ENCODE measurements around the gene UBE2V1. TPM values are rescaled to one million over a fixed set of nuclear protein-coding genes. Genes with fewer than 3 reads are reported as not detected.

UBE2V1 gene
- total RNA-seq, 4 donors from 2014 or later, result 45.6 to 124 (median 62.9) TPM

- intact Hi-C loops (cut with DNase I; ENCODE audit: low total_unique reads), result no loop called here
- H3K27ac ChIP-seq, result no peak overlapping the region
- no peaks in the 10 kb centered on the region for H3K36me3 ChIP-seq
- TF ChIP-seq, protein P1, sequence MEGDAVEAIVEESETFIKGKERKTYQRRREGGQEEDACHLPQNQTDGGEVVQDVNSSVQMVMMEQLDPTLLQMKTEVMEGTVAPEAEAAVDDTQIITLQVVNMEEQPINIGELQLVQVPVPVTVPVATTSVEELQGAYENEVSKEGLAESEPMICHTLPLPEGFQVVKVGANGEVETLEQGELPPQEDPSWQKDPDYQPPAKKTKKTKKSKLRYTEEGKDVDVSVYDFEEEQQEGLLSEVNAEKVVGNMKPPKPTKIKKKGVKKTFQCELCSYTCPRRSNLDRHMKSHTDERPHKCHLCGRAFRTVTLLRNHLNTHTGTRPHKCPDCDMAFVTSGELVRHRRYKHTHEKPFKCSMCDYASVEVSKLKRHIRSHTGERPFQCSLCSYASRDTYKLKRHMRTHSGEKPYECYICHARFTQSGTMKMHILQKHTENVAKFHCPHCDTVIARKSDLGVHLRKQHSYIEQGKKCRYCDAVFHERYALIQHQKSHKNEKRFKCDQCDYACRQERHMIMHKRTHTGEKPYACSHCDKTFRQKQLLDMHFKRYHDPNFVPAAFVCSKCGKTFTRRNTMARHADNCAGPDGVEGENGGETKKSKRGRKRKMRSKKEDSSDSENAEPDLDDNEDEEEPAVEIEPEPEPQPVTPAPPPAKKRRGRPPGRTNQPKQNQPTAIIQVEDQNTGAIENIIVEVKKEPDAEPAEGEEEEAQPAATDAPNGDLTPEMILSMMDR (IDR thresholded peaks at IDR 0.05), result no peak
- no peak for TF ChIP-seq POLR2A (IDR thresholded peaks at IDR 0.05)
- H3K27me3 ChIP-seq, result no peaks in the 10 kb centered on the region
- no peak for DNase-seq
- H3K4me1 ChIP-seq, result no peaks in the 10 kb centered on the region
- H3K4me3 ChIP-seq, result no peak overlapping the region
- no peaks in the 10 kb centered on the region for H3K9me3 ChIP-seq
Observed at GRCh38 chr20:50050214-50050613, 62.7 kb downstream of the UBE2V1 start.

GRCh38 chr20:50049442-50050026, 63.4 kb downstream of the UBE2V1 start:
- no peaks in the 10 kb centered on the region for H3K27me3 ChIP-seq
- H3K4me1 ChIP-seq, result no peaks in the 10 kb centered on the region
- no peak for DNase-seq
- no peak for TF ChIP-seq POLR2A (IDR thresholded peaks at IDR 0.05)
- TF ChIP-seq, protein P1 (IDR thresholded peaks at IDR 0.05), result no peak
- H3K36me3 ChIP-seq, result no peaks in the 10 kb centered on the region
- no peak overlapping the region for H3K27ac ChIP-seq
- H3K4me3 ChIP-seq, result no peak overlapping the region
- intact Hi-C loops (cut with DNase I; ENCODE audit: low total_unique reads), result no loop called here
- no peaks in the 10 kb centered on the region for H3K9me3 ChIP-seq

GRCh38 chr20:50048420-50049166, 64.4 kb downstream of the UBE2V1 start:
- H3K9me3 ChIP-seq, result no peaks in the 10 kb centered on the region
- no peaks in the 10 kb centered on the region for H3K27me3 ChIP-seq
- no peak for TF ChIP-seq POLR2A (IDR thresholded peaks at IDR 0.05)
- TF ChIP-seq, protein P1 (IDR thresholded peaks at IDR 0.05), result no peak
- peak overlapping the region in 1 of 2 donors; percentile 20 for H3K27ac ChIP-seq
- H3K36me3 ChIP-seq, result no peaks in the 10 kb centered on the region
- no peak for DNase-seq
- intact Hi-C loops (cut with DNase I; ENCODE audit: low total_unique reads), result no loop called here
- no peak overlapping the region for H3K4me3 ChIP-seq
- no peaks in the 10 kb centered on the region for H3K4me1 ChIP-seq

- intact Hi-C loops (cut with DNase I; ENCODE audit: low total_unique reads), result no loop called here
- no peak overlapping the region for H3K4me3 ChIP-seq
- TF ChIP-seq POLR2A (IDR thresholded peaks at IDR 0.05), result no peak
- TF ChIP-seq, protein P1 (IDR thresholded peaks at IDR 0.05), result no peak
- H3K36me3 ChIP-seq, result no peaks in the 10 kb centered on the region
- DNase-seq, result no peak
- H3K4me1 ChIP-seq, result no peaks in the 10 kb centered on the region
- no peaks in the 10 kb centered on the region for H3K27me3 ChIP-seq
- H3K9me3 ChIP-seq, result no peaks in the 10 kb centered on the region
- no peak overlapping the region for H3K27ac ChIP-seq
Observed at GRCh38 chr20:50044353-50044960, 68.5 kb downstream of the UBE2V1 start.

Measured in uterus (tissue), 4 donors.